ENCODE data around the gene PIEZO2.

DNA sequence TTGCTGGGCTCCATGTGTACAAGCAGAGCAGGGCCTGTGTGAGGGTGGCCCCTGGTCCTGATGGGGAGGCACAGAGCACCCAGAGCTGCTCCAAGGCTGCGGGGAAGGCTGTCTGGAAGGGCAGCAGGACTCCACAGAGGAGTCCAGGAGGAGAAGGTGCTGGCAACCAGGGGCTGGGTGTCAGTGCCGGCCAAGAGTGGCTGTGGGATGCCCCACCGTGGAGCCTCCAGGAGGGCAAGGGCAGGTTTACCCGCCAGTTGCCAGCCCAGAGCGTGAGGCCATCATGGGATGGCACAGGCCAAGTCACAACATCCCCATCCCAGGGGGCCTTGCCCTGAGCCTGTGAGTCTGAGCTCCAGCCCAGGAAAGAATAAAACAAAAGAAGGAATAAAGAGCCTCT lies 381.7 kb downstream of the PIEZO2 start:
- TF ChIP-seq, protein P1, sequence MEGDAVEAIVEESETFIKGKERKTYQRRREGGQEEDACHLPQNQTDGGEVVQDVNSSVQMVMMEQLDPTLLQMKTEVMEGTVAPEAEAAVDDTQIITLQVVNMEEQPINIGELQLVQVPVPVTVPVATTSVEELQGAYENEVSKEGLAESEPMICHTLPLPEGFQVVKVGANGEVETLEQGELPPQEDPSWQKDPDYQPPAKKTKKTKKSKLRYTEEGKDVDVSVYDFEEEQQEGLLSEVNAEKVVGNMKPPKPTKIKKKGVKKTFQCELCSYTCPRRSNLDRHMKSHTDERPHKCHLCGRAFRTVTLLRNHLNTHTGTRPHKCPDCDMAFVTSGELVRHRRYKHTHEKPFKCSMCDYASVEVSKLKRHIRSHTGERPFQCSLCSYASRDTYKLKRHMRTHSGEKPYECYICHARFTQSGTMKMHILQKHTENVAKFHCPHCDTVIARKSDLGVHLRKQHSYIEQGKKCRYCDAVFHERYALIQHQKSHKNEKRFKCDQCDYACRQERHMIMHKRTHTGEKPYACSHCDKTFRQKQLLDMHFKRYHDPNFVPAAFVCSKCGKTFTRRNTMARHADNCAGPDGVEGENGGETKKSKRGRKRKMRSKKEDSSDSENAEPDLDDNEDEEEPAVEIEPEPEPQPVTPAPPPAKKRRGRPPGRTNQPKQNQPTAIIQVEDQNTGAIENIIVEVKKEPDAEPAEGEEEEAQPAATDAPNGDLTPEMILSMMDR (IDR thresholded peaks at IDR 0.05), result no peak
- no peak for TF ChIP-seq ELF4 (CRISPR knock-in tag; IDR thresholded peaks at IDR 0.05; ENCODE audit: low read depth)
- TF ChIP-seq, protein P2, sequence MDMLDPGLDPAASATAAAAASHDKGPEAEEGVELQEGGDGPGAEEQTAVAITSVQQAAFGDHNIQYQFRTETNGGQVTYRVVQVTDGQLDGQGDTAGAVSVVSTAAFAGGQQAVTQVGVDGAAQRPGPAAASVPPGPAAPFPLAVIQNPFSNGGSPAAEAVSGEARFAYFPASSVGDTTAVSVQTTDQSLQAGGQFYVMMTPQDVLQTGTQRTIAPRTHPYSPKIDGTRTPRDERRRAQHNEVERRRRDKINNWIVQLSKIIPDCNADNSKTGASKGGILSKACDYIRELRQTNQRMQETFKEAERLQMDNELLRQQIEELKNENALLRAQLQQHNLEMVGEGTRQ (CRISPR knock-in tag; IDR thresholded peaks at IDR 0.05), result no peak
- TF ChIP-seq RELA (CRISPR knock-in tag; IDR thresholded peaks at IDR 0.05; ENCODE audit: borderline replicate concordance), result no peak
- TF ChIP-seq ATF1 (CRISPR knock-in tag; IDR thresholded peaks at IDR 0.05), result no peak
- TF ChIP-seq MYBL2 (CRISPR knock-in tag; IDR thresholded peaks at IDR 0.05), result no peak
